Spleen (tissue), 7 donors: ENCODE data around the gene OR4C5.
"Not testable (repeated sequence)": the region's sequence is repeated elsewhere in the genome, so short reads cannot be mapped to it uniquely, and the experiment has no call there.

Experiments
- CTCF ChIP-seq, 11 experiments: fragments of 200-600 bp in 7 of 11; fragments of 450-650 bp in 4 of 11; sonication (generic) in 4 of 11; IDR thresholded peaks in 8 of 11; conservative IDR thresholded peaks in 3 of 11; 1 replicate in 7 of 11; 2 replicates in 4 of 11; pipeline versions ENCODE4 v1.4.0 to v1.8.0; 2016 to 2021; ENCODE audit warnings: antibody characterized with exemption in 11 of 11, inconsistent platforms in 4 of 11, mild to moderate bottlenecking in 1 of 11
- POLR2A ChIP-seq, 3 donors: fragments of 450-650 bp; IDR thresholded peaks; one replicate each; pipeline ENCODE4 v1.5.1; 2017; ENCODE audit warnings: antibody characterized with exemption in 3 of 3, mild to moderate bottlenecking in 1 of 3
- donor health status: DM: no; HTN: no; CAD: no; lungs with moderate emphysema.
- donor health status: DM: no; HTN: no; CAD: no.
- donor health status: DM: no; HTN: no; CAD: no.

- not testable (repeated sequence) for TF ChIP-seq CTCF (IDR thresholded peaks at IDR 0.05 in 8 of 11, conservative IDR thresholded peaks at IDR 0.05 in 3 of 11); POLR2A (IDR thresholded peaks at IDR 0.05)
These were observed 17.9 kb upstream of the OR4C5 start for GRCh38 chr11:48384151-48384550.
